Omental fat pad (tissue), 4 donors: ENCODE data around the gene TRIM28. TPM values are rescaled to one million over a fixed set of nuclear protein-coding genes. Genes with fewer than 3 reads are reported as not detected.
"Not testable (repeated sequence)": the region's sequence is repeated elsewhere in the genome, so short reads cannot be mapped to it uniquely, and the experiment has no call there.

Experiments
- ATAC-seq: fragments of 150-250 bp; one replicate; pipeline ENCODE4 v1.9.1; 2016; ENCODE audit warnings: mild to moderate bottlenecking, moderate library complexity; ENCODE audit not compliant: low FRiP score
- DNase-seq: peaks from one replicate; pipeline ENCODE4 v3.0.0-alpha.2; 2019; ENCODE audit warnings: low spot score
- total RNA-seq, 4 donors: library from RNA; depleted of rRNA; stranded (reverse); fragments of >200 nt; gene quantifications; one replicate each; pipeline ENCODE4 v1.1.0, GENCODE V29; 2016
- TF ChIP-seq, protein P1 (sequence below), 3 donors: fragments of 450-650 bp; IDR thresholded peaks; one replicate each; pipeline ENCODE4 v1.5.1; 2016 to 2017; ENCODE audit warnings: antibody characterized with exemption in 3 of 3, mild to moderate bottlenecking in 3 of 3, moderate library complexity in 2 of 3

Gene TRIM28
- total RNA-seq, 4 donors from 2014 or later = 151 to 238 (median 166) TPM

DNA sequence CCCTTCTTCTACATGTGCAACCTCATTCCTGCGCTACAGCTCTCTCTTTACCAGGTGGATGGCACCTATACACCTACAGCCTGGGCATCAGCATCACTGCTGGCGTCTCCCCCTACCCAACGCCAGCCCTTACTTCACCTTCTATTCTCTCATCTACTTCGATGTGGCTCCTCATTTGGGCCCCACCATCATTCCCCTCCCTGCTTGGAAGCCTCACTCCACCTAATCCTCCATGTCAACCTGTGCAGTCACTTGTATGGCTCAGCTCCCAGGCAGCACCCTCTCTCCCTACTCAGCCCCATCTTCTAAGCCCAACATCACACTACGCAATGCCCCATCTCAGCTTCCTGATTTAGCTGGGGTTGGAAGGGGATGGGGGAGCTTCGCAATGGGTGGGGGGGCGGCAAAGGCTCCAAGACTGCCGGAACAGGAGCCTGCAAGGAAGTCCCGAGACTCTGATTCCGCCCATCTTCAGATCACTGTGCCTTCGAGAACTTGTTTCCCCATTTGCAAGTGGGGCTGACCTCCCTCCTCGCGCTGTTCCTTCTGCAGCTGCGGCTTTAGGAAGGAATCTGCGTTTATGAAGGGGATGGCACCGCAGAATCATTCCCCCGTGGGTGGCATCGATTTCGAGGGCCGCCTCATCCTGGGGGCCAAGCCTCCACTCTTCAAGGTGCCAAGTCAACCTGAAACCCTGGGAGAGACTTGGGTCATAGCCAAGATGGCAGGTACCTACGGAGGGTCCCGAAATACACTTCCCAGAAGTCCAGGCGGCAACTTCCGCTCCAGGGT is 28.4 kb downstream of the TRIM28 start:
- ATAC-seq (no peak), DNase-seq (peak; percentile 21)
- TF ChIP-seq, protein P1, sequence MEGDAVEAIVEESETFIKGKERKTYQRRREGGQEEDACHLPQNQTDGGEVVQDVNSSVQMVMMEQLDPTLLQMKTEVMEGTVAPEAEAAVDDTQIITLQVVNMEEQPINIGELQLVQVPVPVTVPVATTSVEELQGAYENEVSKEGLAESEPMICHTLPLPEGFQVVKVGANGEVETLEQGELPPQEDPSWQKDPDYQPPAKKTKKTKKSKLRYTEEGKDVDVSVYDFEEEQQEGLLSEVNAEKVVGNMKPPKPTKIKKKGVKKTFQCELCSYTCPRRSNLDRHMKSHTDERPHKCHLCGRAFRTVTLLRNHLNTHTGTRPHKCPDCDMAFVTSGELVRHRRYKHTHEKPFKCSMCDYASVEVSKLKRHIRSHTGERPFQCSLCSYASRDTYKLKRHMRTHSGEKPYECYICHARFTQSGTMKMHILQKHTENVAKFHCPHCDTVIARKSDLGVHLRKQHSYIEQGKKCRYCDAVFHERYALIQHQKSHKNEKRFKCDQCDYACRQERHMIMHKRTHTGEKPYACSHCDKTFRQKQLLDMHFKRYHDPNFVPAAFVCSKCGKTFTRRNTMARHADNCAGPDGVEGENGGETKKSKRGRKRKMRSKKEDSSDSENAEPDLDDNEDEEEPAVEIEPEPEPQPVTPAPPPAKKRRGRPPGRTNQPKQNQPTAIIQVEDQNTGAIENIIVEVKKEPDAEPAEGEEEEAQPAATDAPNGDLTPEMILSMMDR (IDR thresholded peaks at IDR 0.05) = no peak

DNA sequence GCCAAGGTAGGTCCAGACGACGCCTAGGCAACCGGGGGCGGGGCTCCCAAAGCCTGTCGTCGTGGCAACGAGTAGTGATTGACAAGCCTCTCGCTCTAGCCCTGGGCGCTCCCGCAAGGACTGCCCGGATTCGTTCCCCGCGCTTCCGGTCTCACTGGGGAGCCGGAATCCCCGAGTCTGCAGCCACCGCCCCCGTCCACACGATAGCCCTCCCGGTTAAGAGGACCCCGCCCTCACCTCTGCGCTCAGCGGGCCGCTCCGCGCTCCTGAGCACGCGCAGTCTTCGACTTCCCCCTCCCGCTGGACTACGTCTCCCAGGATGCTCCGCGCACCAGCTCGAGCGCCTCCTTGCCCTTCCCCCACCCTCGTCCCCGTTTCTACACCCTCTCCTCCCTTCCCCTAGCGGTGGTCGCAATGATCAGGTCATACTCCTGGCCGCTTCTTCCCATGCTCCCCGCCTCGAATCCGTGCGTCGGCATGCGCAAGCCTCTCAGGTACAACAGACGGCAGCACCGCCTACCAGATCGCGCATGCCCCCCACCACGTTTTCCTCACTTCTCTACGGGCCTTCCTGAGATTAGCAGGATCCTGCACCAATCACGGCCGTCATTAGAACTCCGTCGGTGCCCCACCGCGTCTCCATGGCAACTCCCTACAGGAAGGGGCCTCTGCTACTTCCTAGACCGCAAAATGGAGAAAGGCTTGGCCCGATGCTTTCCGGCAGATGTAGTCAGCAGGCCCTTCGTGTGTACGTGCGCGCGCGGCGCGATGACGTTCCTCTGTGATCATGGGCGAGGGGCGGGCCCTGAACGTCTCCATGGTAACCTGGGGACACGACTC is 29.2 kb downstream of the TRIM28 start, which contains the start of gene MZF1:
TSS of gene MZF1 (minus strand) at position 518 of the 840 bp plus-strand sequence. CDS start 1,946 bp downstream, outside the sequence.
- ATAC-seq = peak; percentile 86
- peak; percentile 99 for DNase-seq

DNA sequence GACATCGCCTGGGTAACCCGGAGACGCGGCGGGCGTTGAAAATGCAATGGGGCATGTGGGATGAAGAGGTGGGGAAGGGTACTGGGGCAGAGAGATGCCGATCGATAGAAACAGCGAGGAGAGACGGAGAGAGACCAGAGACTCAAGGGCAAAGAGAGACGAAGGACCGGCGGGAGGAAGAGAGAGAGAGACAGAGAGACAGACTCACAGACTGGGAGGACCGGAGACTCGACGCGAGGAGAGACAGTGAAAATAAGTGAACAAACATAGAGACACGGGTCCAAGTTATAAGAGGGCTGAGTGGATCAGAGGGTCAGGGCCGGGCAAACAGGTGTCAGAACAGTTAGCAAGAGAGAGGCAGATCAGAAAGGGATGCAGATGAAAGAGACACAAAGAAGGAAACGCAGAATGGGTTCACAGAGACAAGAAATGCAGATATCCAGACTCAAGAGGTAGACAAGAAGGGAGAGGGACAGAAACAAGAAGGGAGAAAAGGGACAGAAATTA is 29.8 kb downstream of the TRIM28 start:
- DNase-seq (no peak), ATAC-seq (no peak)
- TF ChIP-seq, protein P1 (IDR thresholded peaks at IDR 0.05) = no peak

More for the DNA sequence above, 29.2 kb downstream of the TRIM28 start, which contains the start of gene MZF1:
- TF ChIP-seq, protein P1 (IDR thresholded peaks at IDR 0.05) = no peak

DNA sequence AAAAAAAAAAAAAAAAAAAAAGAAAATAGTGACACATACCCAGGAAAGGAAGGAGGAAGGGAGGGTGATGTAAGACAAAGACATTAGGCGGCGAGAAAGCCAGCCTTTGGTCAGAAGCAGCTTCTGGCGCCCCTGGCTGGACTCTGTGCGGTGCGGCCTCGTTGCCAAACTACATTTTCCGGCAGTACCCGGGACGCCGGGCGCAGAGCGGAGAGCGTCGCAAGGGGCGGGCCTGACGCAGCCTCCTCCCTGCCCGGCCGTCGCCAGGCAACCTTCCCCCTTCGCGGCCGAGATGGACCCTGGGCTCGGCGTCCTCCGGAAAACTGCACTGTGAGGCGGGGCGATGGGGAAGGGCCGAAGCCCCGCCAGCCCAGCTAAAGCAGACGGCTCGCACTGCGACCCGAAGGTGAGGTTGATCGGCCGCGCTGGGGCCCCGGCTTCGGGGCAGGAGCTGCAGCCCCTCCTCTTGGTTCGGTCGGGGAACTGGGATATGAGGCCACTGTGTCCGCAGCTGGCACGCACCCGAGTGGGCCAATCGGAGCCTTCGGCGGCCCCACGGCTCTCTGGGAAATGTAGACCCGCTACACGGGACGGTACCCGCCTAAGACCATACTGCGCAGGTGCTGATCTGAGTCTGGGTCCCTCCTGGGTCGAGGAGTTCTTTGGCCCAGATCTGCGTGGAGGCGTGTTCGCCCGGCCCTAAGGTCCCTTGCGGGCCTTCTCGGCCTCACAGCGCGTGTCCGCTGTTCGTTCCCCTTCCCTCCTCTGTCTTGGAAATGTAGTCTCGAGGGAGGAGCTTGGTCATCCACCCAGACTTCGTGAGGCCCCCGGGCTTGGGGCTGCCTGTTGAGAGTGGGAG is 31.5 kb downstream of the TRIM28 start:
- peak; percentile 59 for DNase-seq
- peak; percentile 74 for ATAC-seq
- TF ChIP-seq, protein P1 (IDR thresholded peaks at IDR 0.05) = no peak

DNA sequence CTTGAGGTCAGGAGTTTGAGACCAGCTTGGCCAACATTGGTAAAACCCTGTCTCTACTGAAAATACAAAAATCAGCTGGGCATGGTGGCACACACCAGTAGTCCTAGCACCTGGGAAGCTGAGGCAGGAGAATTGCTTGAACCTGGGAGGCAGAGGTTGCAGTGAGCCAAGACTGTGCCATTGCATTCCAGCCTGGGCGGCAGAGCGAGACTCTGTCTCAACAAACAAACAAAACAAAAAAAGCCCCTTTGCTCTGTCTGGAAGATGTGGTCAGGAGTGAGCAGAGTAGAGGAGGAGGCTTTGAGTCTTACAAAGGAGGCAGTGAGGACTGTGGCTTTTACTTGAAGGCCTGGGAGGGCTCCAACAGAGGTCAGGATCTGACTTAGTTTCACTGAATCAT is 33.7 kb downstream of the TRIM28 start:
- not testable (repeated sequence) for DNase-seq

DNA sequence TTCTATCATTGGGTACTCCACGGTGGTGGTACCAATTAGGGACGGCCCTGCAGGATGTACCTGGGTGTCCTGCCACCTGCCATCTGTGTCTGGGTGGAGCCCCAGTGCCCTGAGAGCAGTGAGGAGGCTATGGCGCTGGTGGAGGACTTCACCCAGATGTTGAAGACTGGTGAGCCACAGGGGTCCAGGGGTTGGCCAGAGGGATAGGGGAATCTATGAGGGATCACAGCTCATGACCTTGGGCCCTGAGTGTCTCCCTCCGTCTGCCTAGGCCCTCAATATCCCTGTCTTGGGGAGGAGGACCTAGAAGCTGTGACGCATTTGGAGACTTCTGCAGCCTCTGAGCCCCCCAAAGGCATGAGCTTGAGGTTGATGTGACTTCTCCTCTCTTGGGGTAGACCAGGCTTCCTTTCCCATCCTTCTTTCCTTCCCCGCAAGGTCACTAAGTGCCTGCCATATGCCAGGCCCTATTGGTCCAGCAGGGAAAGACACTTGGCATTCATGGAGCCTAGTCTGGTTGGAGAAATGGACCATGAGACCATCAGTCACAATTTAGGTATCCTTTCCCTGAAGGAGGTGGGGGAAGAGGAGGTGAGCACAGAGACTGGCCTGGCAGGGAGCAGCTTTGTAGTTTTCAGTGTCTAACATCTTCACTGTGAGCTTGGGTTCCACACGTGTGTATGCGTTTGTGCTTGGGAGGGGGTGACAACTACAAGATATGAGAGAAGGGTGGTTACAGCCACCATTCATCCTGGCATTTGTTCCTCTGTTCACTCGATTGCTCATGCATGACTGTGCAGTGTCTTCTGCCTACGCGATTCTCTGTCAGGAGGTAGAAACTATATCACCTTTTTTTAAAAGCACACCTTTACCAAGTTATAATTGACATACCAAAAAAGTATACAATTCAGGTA is 34.4 kb downstream of the TRIM28 start:
- no peak for DNase-seq
- ATAC-seq = no peak

More for the DNA sequence above, 33.7 kb downstream of the TRIM28 start:
- ATAC-seq = not testable (repeated sequence)

More for the DNA sequence above, 34.4 kb downstream of the TRIM28 start:
- TF ChIP-seq, protein P1 (IDR thresholded peaks at IDR 0.05) = no peak
